TTC549 (cell line): Measurements from ENCODE around the gene SV2B.
"Not testable (repeated sequence)": the region's sequence is repeated elsewhere in the genome, so short reads cannot be mapped to it uniquely, and the experiment has no call there.

Experiments used
- FAIRE-seq: peaks from 2 replicates; lab custom pipeline; 2012; peaks lifted over from hg19 to GRCh38; lab: Jason Lieb, UNC

Gene SV2B

GRCh38 chr15:91099995-91100813 lies at the start of gene SV2B:
Gene SV2B (plus strand): TSS chr15:91100257. CDS start chr15:91226264, 126,007 bp downstream.
- FAIRE-seq: no peak

- FAIRE-seq: no peak
These were observed 48.8 kb upstream of the SV2B start for GRCh38 chr15:91051248-91051647.

GRCh38 chr15:91054816-91055215 lies 45.2 kb upstream of the SV2B start:
- FAIRE-seq: no peak

- FAIRE-seq: no peak
These were observed 44.3 kb upstream of the SV2B start for GRCh38 chr15:91055548-91056331.

- FAIRE-seq: no peak
These were observed 38.8 kb upstream of the SV2B start for GRCh38 chr15:91061230-91061629.

- FAIRE-seq: no peak
These were observed 38.1 kb upstream of the SV2B start for GRCh38 chr15:91061997-91062396.

GRCh38 chr15:91065505-91065904 lies 34.6 kb upstream of the SV2B start:
- FAIRE-seq: no peak

- FAIRE-seq: no peak
These were observed 33.0 kb upstream of the SV2B start for GRCh38 chr15:91067036-91067435.

- no peak for FAIRE-seq
These were observed 31.6 kb upstream of the SV2B start for GRCh38 chr15:91068436-91068835.

GRCh38 chr15:91068966-91069365 lies 31.1 kb upstream of the SV2B start:
- FAIRE-seq: no peak

GRCh38 chr15:91070872-91071271 lies 29.2 kb upstream of the SV2B start:
- no peak for FAIRE-seq

GRCh38 chr15:91072161-91072560 lies 27.9 kb upstream of the SV2B start:
- no peak for FAIRE-seq

- FAIRE-seq: no peak
These were observed 27.0 kb upstream of the SV2B start for GRCh38 chr15:91073077-91073476.

- no peak for FAIRE-seq
These were observed 26.3 kb upstream of the SV2B start for GRCh38 chr15:91073768-91074167.

- FAIRE-seq: no peak
These were observed 24.3 kb upstream of the SV2B start for GRCh38 chr15:91075739-91076138.

GRCh38 chr15:91077029-91077428 lies 23.0 kb upstream of the SV2B start:
- FAIRE-seq: no peak

GRCh38 chr15:91093866-91094265 lies 6.2 kb upstream of the SV2B start:
- FAIRE-seq: not testable (repeated sequence)

- no peak for FAIRE-seq
These were observed 1.6 kb upstream of the SV2B start for GRCh38 chr15:91098451-91098850.

- no peak for FAIRE-seq
These were observed 452 bp upstream of the SV2B start for GRCh38 chr15:91099616-91099994.

- FAIRE-seq: no peak
These were observed 954 bp downstream of the SV2B start for GRCh38 chr15:91100814-91101607.

- no peak for FAIRE-seq
These were observed 1.5 kb downstream of the SV2B start for GRCh38 chr15:91101608-91101920.

GRCh38 chr15:91102546-91103330 lies 2.7 kb downstream of the SV2B start:
- FAIRE-seq: no peak
